ENCODE measurements around the gene ATP13A3.

- TF ChIP-seq NFRKB (IDR thresholded peaks at IDR 0.05) (no peak), ELF4 (IDR thresholded peaks at IDR 0.05) (no peak), SUZ12 (IDR thresholded peaks at IDR 0.05) (no peak), FOXM1 (IDR thresholded peaks at IDR 0.05; ENCODE audit: borderline replicate concordance) (no peak), FOXA1 (IDR thresholded peaks at IDR 0.05) (no peak), BHLHE40 (IDR thresholded peaks at IDR 0.05; ENCODE audit: borderline replicate concordance) (no peak), FOXK2 (IDR thresholded peaks at IDR 0.05) (no peak), TARDBP (IDR thresholded peaks at IDR 0.05) (no peak), SP1 (IDR thresholded peaks at IDR 0.05) (no peak), ARNT (IDR thresholded peaks at IDR 0.05) (no peak), ZNF384 (IDR thresholded peaks at IDR 0.05) (no peak), HDGF (IDR thresholded peaks at IDR 0.05; ENCODE audit: borderline replicate concordance) (no peak), CTBP1 (IDR thresholded peaks at IDR 0.05; ENCODE audit: borderline replicate concordance) (no peak)
- TF ChIP-seq, protein P1, sequence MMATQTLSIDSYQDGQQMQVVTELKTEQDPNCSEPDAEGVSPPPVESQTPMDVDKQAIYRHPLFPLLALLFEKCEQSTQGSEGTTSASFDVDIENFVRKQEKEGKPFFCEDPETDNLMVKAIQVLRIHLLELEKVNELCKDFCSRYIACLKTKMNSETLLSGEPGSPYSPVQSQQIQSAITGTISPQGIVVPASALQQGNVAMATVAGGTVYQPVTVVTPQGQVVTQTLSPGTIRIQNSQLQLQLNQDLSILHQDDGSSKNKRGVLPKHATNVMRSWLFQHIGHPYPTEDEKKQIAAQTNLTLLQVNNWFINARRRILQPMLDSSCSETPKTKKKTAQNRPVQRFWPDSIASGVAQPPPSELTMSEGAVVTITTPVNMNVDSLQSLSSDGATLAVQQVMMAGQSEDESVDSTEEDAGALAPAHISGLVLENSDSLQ (IDR thresholded peaks at IDR 0.05) = no peak
Observed at GRCh38 chr3:194379231-194379630, 107.6 kb downstream of the ATP13A3 start.

All from HEK293T (cell line).